ENCODE measurements around the gene ENPEP.

ENPEP gene

GRCh38 chr4:110510277-110510676 lies 34.3 kb downstream of the ENPEP start:
- TF ChIP-seq ZNF8 (CRISPR knock-in tag; IDR thresholded peaks at IDR 0.05): no peak
- no peak for TF ChIP-seq CSDC2 (CRISPR knock-in tag; IDR thresholded peaks at IDR 0.05)
- TF ChIP-seq, protein P1, sequence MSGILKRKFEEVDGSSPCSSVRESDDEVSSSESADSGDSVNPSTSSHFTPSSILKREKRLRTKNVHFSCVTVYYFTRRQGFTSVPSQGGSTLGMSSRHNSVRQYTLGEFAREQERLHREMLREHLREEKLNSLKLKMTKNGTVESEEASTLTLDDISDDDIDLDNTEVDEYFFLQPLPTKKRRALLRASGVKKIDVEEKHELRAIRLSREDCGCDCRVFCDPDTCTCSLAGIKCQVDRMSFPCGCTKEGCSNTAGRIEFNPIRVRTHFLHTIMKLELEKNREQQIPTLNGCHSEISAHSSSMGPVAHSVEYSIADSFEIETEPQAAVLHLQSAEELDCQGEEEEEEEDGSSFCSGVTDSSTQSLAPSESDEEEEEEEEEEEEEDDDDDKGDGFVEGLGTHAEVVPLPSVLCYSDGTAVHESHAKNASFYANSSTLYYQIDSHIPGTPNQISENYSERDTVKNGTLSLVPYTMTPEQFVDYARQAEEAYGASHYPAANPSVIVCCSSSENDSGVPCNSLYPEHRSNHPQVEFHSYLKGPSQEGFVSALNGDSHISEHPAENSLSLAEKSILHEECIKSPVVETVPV (CRISPR knock-in tag; IDR thresholded peaks at IDR 0.05): no peak
- TF ChIP-seq GLIS3 (CRISPR knock-in tag; IDR thresholded peaks at IDR 0.05): no peak
- no peak for TF ChIP-seq ZC3H10 (CRISPR knock-in tag; IDR thresholded peaks at IDR 0.05)
- TF ChIP-seq BACH2 (CRISPR knock-in tag; IDR thresholded peaks at IDR 0.05; ENCODE audit: borderline replicate concordance): no peak
- no peak for TF ChIP-seq CREB5 (CRISPR knock-in tag; IDR thresholded peaks at IDR 0.05; ENCODE audit: low read depth)
- no peak for TF ChIP-seq ZNF565 (CRISPR knock-in tag; conservative IDR thresholded peaks at IDR 0.05; ENCODE audit: low read depth)
- no peak for TF ChIP-seq TCF4 (CRISPR knock-in tag; IDR thresholded peaks at IDR 0.05; ENCODE audit: borderline replicate concordance)
- TF ChIP-seq, protein P2, sequence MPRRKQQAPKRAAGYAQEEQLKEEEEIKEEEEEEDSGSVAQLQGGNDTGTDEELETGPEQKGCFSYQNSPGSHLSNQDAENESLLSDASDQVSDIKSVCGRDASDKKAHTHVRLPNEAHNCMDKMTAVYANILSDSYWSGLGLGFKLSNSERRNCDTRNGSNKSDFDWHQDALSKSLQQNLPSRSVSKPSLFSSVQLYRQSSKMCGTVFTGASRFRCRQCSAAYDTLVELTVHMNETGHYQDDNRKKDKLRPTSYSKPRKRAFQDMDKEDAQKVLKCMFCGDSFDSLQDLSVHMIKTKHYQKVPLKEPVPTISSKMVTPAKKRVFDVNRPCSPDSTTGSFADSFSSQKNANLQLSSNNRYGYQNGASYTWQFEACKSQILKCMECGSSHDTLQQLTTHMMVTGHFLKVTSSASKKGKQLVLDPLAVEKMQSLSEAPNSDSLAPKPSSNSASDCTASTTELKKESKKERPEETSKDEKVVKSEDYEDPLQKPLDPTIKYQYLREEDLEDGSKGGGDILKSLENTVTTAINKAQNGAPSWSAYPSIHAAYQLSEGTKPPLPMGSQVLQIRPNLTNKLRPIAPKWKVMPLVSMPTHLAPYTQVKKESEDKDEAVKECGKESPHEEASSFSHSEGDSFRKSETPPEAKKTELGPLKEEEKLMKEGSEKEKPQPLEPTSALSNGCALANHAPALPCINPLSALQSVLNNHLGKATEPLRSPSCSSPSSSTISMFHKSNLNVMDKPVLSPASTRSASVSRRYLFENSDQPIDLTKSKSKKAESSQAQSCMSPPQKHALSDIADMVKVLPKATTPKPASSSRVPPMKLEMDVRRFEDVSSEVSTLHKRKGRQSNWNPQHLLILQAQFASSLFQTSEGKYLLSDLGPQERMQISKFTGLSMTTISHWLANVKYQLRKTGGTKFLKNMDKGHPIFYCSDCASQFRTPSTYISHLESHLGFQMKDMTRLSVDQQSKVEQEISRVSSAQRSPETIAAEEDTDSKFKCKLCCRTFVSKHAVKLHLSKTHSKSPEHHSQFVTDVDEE (CRISPR knock-in tag; IDR thresholded peaks at IDR 0.05): no peak
- TF ChIP-seq ZFP30 (CRISPR knock-in tag; IDR thresholded peaks at IDR 0.05): no peak
- no peak for TF ChIP-seq TOX (CRISPR knock-in tag; IDR thresholded peaks at IDR 0.05; ENCODE audit: borderline replicate concordance)
- no peak for TF ChIP-seq OSR1 (CRISPR knock-in tag; IDR thresholded peaks at IDR 0.05)
- no peak for ATAC-seq

DNA sequence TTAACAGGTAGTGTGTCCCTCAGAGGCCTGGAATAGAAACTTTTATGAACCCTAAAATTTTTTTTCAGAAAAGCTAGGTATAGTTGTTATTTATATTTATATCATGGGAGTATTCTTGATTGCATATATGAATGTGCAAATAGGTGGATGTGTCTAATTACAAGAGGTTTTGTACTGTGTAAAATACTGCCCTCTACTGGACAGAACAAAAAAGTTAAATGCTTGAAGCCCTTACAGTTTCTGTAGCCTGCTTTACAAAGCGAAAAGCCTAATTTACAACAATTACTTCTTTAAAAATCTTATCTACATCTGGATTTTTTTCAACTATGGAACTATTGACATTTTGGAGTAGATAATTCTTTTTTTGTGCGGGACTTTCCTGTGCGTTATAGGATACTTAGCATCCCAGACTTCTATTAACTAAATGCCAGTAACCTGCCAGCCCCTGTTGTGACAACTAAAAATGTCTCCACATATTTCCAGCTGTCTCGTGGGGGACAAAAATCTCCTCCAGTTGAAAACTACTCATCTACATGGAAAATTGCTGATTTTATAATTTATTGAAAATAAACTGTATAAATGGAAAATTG lies 35.1 kb downstream of the ENPEP start:
- TF ChIP-seq PPARA (CRISPR knock-in tag; IDR thresholded peaks at IDR 0.05; ENCODE audit: borderline replicate concordance) (no peak), ZFP30 (CRISPR knock-in tag; IDR thresholded peaks at IDR 0.05) (no peak), ZNF8 (CRISPR knock-in tag; IDR thresholded peaks at IDR 0.05) (no peak), TCF4 (CRISPR knock-in tag; IDR thresholded peaks at IDR 0.05; ENCODE audit: borderline replicate concordance) (no peak), BACH2 (CRISPR knock-in tag; IDR thresholded peaks at IDR 0.05; ENCODE audit: borderline replicate concordance) (no peak), CSDC2 (CRISPR knock-in tag; IDR thresholded peaks at IDR 0.05) (no peak), ISL1 (CRISPR knock-in tag; IDR thresholded peaks at IDR 0.05) (no peak), RARB (CRISPR knock-in tag; IDR thresholded peaks at IDR 0.05) (no peak)
- TF ChIP-seq, protein P1 (CRISPR knock-in tag; IDR thresholded peaks at IDR 0.05): no peak
- TF ChIP-seq, protein P2 (CRISPR knock-in tag; IDR thresholded peaks at IDR 0.05): no peak
- ATAC-seq: peak; percentile 80

DNA sequence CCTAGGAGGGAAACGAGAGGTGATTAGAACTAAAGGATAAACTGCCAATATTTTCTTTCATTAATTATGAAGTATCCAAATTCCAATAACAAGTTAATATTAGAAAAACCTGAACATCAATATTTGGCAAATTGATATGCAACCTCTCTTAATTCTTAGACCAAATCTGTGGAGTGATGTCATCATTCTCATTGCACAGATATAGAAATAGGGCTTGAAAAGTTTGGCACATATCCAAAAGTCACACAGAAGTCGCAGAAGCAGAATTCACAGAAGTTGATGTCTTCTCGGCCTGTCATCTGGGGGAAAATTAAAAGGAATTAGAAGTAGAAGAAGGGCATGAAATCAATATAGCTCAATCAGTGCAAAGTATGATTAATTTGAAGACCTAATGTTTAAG lies 36.9 kb downstream of the ENPEP start:
- ATAC-seq: no peak
- TF ChIP-seq ZNF8 (CRISPR knock-in tag; IDR thresholded peaks at IDR 0.05) (no peak), ZNF565 (CRISPR knock-in tag; conservative IDR thresholded peaks at IDR 0.05; ENCODE audit: low read depth) (no peak), PPARA (CRISPR knock-in tag; IDR thresholded peaks at IDR 0.05; ENCODE audit: borderline replicate concordance) (no peak), ESRRG (CRISPR knock-in tag; IDR thresholded peaks at IDR 0.05) (no peak), TCF4 (CRISPR knock-in tag; IDR thresholded peaks at IDR 0.05; ENCODE audit: borderline replicate concordance) (no peak), SNAI2 (CRISPR knock-in tag; IDR thresholded peaks at IDR 0.05) (no peak), ARNTL (CRISPR knock-in tag; IDR thresholded peaks at IDR 0.05; ENCODE audit: borderline replicate concordance, low read depth) (no peak), ZFP30 (CRISPR knock-in tag; IDR thresholded peaks at IDR 0.05) (no peak), ISL1 (CRISPR knock-in tag; IDR thresholded peaks at IDR 0.05) (no peak), CSDC2 (CRISPR knock-in tag; IDR thresholded peaks at IDR 0.05) (no peak), ZFP3 (CRISPR knock-in tag; IDR thresholded peaks at IDR 0.05) (no peak), RARB (CRISPR knock-in tag; IDR thresholded peaks at IDR 0.05) (no peak)
- TF ChIP-seq, protein P2 (CRISPR knock-in tag; IDR thresholded peaks at IDR 0.05): no peak
- TF ChIP-seq, protein P1 (CRISPR knock-in tag; IDR thresholded peaks at IDR 0.05): no peak
